Activated T-helper 17 cell treated with anti-CD3 and anti-CD28 coated beads, Interleukin-2, amount 50 U/mL, for 72 hours (primary cell): Measurements from ENCODE around the gene DNAH8. TPM values are rescaled to one million over a fixed set of nuclear protein-coding genes. Genes with fewer than 3 reads are reported as not detected.
A peak's percentile ranks its signal among the peaks of the same experiment; 100 is the strongest.

ENCODE experiments used
- ATAC-seq: fragments of 150-1000 bp; cut with Tn5 transposase; replicated peaks from 2 replicates; pipeline ENCODE4 v1.10.0; 2021; ENCODE audit warnings: mild to moderate bottlenecking, moderate library complexity
- H3K27ac Mint-ChIP-seq: one replicate; pipeline ENCODE4 v1.8.0; 2022; ENCODE audit warnings: mixed read lengths
- H3K27me3 Mint-ChIP-seq: one replicate; pipeline ENCODE4 v1.8.0; 2022; ENCODE audit warnings: mixed read lengths
- H3K36me3 Mint-ChIP-seq: one replicate; pipeline ENCODE4 v1.8.0; 2022; ENCODE audit warnings: low read depth, mild to moderate bottlenecking, mixed read lengths
- H3K4me1 Mint-ChIP-seq: one replicate; pipeline ENCODE4 v1.8.0; 2022; ENCODE audit warnings: mixed read lengths
- H3K4me3 Mint-ChIP-seq: one replicate; pipeline ENCODE4 v1.8.0; 2022; ENCODE audit warnings: mild to moderate bottlenecking, mixed read lengths
- H3K9me3 Mint-ChIP-seq: one replicate; pipeline ENCODE4 v1.8.0; 2022; ENCODE audit warnings: mixed read lengths
- total RNA-seq, 2 donors: library from RNA; stranded (reverse); gene quantifications; one replicate each; pipeline ENCODE4 v1.2.3, GENCODE V29; 2022

The DNAH8 gene
- total RNA-seq, 2 donors from 2014 or later, result 0.03 to 0.09 TPM

- ATAC-seq, result peak; percentile 77
- Mint-ChIP-seq H3K27ac (no peak overlapping the region), H3K36me3 (no peaks in the 10 kb centered on the region), H3K4me1 (no peaks in the 10 kb centered on the region), H3K4me3 (no peak overlapping the region), H3K9me3 (no peaks in the 10 kb centered on the region), H3K27me3 (peaks cover 45% of the 10 kb centered on the region)
These were observed 314.3 kb downstream of the DNAH8 start for GRCh38 chr6:39029156-39030011.

- Mint-ChIP-seq H3K4me1 (no peaks in the 10 kb centered on the region), H3K36me3 (no peaks in the 10 kb centered on the region), H3K27ac (no peak overlapping the region), H3K4me3 (no peak overlapping the region), H3K9me3 (no peaks in the 10 kb centered on the region), H3K27me3 (peaks cover 51% of the 10 kb centered on the region)
- ATAC-seq, result no peak
These were observed 320.6 kb downstream of the DNAH8 start for GRCh38 chr6:39035681-39036080.

GRCh38 chr6:39037082-39037508 is 322.0 kb downstream of the DNAH8 start:
- Mint-ChIP-seq H3K36me3 (no peaks in the 10 kb centered on the region), H3K4me3 (no peak overlapping the region), H3K9me3 (no peaks in the 10 kb centered on the region), H3K27me3 (peaks cover 51% of the 10 kb centered on the region), H3K4me1 (no peaks in the 10 kb centered on the region), H3K27ac (no peak overlapping the region)
- no peak for ATAC-seq

- no peaks in the 10 kb centered on the region for H3K9me3 Mint-ChIP-seq
- no peak for ATAC-seq
- no peak overlapping the region for H3K4me3 Mint-ChIP-seq
- H3K4me1 Mint-ChIP-seq, result no peaks in the 10 kb centered on the region
- H3K27me3 Mint-ChIP-seq, result peaks cover 49% of the 10 kb centered on the region
- no peak overlapping the region for H3K27ac Mint-ChIP-seq
- H3K36me3 Mint-ChIP-seq, result no peaks in the 10 kb centered on the region
These were observed 322.6 kb downstream of the DNAH8 start for GRCh38 chr6:39037707-39038106.

- ATAC-seq, result no peak
- H3K9me3 Mint-ChIP-seq, result no peaks in the 10 kb centered on the region
- no peaks in the 10 kb centered on the region for H3K36me3 Mint-ChIP-seq
- no peaks in the 10 kb centered on the region for H3K4me1 Mint-ChIP-seq
- no peak overlapping the region for H3K4me3 Mint-ChIP-seq
- H3K27ac Mint-ChIP-seq, result no peak overlapping the region
- peaks cover 36% of the 10 kb centered on the region for H3K27me3 Mint-ChIP-seq
These were observed 325.1 kb downstream of the DNAH8 start for GRCh38 chr6:39040080-39040673.

- H3K4me1 Mint-ChIP-seq, result no peaks in the 10 kb centered on the region
- no peaks in the 10 kb centered on the region for H3K9me3 Mint-ChIP-seq
- peaks cover 33% of the 10 kb centered on the region for H3K27me3 Mint-ChIP-seq
- ATAC-seq, result no peak
- H3K4me3 Mint-ChIP-seq, result no peak overlapping the region
- no peaks in the 10 kb centered on the region for H3K36me3 Mint-ChIP-seq
- H3K27ac Mint-ChIP-seq, result no peak overlapping the region
These were observed 326.0 kb downstream of the DNAH8 start for GRCh38 chr6:39041072-39041471.

- Mint-ChIP-seq H3K36me3 (no peaks in the 10 kb centered on the region), H3K9me3 (no peaks in the 10 kb centered on the region), H3K27ac (no peak overlapping the region), H3K27me3 (peaks cover 31% of the 10 kb centered on the region), H3K4me3 (no peak overlapping the region), H3K4me1 (no peaks in the 10 kb centered on the region)
- no peak for ATAC-seq
These were observed 328.7 kb downstream of the DNAH8 start for GRCh38 chr6:39043776-39044175.

- H3K27ac Mint-ChIP-seq, result no peak overlapping the region
- H3K27me3 Mint-ChIP-seq, result peaks cover 29% of the 10 kb centered on the region
- ATAC-seq, result no peak
- H3K4me1 Mint-ChIP-seq, result no peaks in the 10 kb centered on the region
- no peak overlapping the region for H3K4me3 Mint-ChIP-seq
- H3K9me3 Mint-ChIP-seq, result no peaks in the 10 kb centered on the region
- H3K36me3 Mint-ChIP-seq, result no peaks in the 10 kb centered on the region
These were observed 329.1 kb downstream of the DNAH8 start for GRCh38 chr6:39044181-39044580.

- Mint-ChIP-seq H3K27me3 (peaks cover 35% of the 10 kb centered on the region), H3K4me3 (no peak overlapping the region), H3K4me1 (peaks cover 6% of the 10 kb centered on the region), H3K9me3 (no peaks in the 10 kb centered on the region), H3K27ac (no peak overlapping the region), H3K36me3 (no peaks in the 10 kb centered on the region)
- no peak for ATAC-seq
These were observed 332.6 kb downstream of the DNAH8 start for GRCh38 chr6:39047434-39048327.

- Mint-ChIP-seq H3K27ac (no peak within 1 kb of the TSS), H3K36me3 (no peaks in the 10 kb centered on the region), H3K4me3 (peak within 1 kb of the TSS; percentile 36), H3K4me1 (peaks cover 6% of the 10 kb centered on the region), H3K9me3 (no peaks in the 10 kb centered on the region), H3K27me3 (peaks cover 38% of the 10 kb centered on the region)
- ATAC-seq, result peak; percentile 27
These were observed 333.6 kb downstream of the DNAH8 start, which contains the start of gene GLP1R for GRCh38 chr6:39048481-39049399. Gene GLP1R, plus strand, starts transcription at chr6:39048781. Its CDS starts 60 bp downstream, at chr6:39048841.

- H3K4me3 Mint-ChIP-seq, result peak overlapping the region; percentile 36
- no peaks in the 10 kb centered on the region for H3K9me3 Mint-ChIP-seq
- ATAC-seq, result no peak
- H3K27me3 Mint-ChIP-seq, result peaks cover 42% of the 10 kb centered on the region
- no peak overlapping the region for H3K27ac Mint-ChIP-seq
- no peaks in the 10 kb centered on the region for H3K36me3 Mint-ChIP-seq
- peaks cover 6% of the 10 kb centered on the region for H3K4me1 Mint-ChIP-seq
These were observed 334.6 kb downstream of the DNAH8 start for GRCh38 chr6:39049575-39050283.

- H3K4me3 Mint-ChIP-seq, result no peak overlapping the region
- H3K27me3 Mint-ChIP-seq, result peaks cover 42% of the 10 kb centered on the region
- peaks cover 6% of the 10 kb centered on the region for H3K4me1 Mint-ChIP-seq
- H3K36me3 Mint-ChIP-seq, result no peaks in the 10 kb centered on the region
- no peaks in the 10 kb centered on the region for H3K9me3 Mint-ChIP-seq
- ATAC-seq, result peak; percentile 45
- no peak overlapping the region for H3K27ac Mint-ChIP-seq
These were observed 335.5 kb downstream of the DNAH8 start for GRCh38 chr6:39050453-39051112.
